ENCODE measurements around the gene RNF8. TPM values are rescaled to one million over a fixed set of nuclear protein-coding genes. Genes with fewer than 3 reads are reported as not detected.

The RNF8 gene
- total RNA-seq, 1 donor from 2014 or later: 20.8 TPM

GRCh38 chr6:37309046-37309445 is 44.7 kb upstream of the RNF8 start:
- DNase-seq (ENCODE audit: low read depth): no peak
- Histone ChIP-seq H3K4me3 (ENCODE audit: low read depth, low read length) (no peak overlapping the region), H3K36me3 (ENCODE audit: control insufficient read depth, insufficient read depth, low read length) (peaks cover 1% of the 10 kb centered on the region), H3K27me3 (ENCODE audit: control insufficient read depth, insufficient read depth, low read length) (no peaks in the 10 kb centered on the region)
- FAIRE-seq: no peak
- no peak for TF ChIP-seq CTCF (IDR thresholded peaks at IDR 0.05; ENCODE audit: insufficient read depth, low read length, severe bottlenecking)

- Histone ChIP-seq H3K4me3 (ENCODE audit: low read depth, low read length) (no peak overlapping the region), H3K36me3 (ENCODE audit: control insufficient read depth, insufficient read depth, low read length) (peaks cover 1% of the 10 kb centered on the region), H3K27me3 (ENCODE audit: control insufficient read depth, insufficient read depth, low read length) (no peaks in the 10 kb centered on the region)
- no peak for TF ChIP-seq CTCF (IDR thresholded peaks at IDR 0.05; ENCODE audit: insufficient read depth, low read length, severe bottlenecking)
- FAIRE-seq (no peak), DNase-seq (ENCODE audit: low read depth) (no peak)
Observed at GRCh38 chr6:37309692-37310091, 44.1 kb upstream of the RNF8 start.

GRCh38 chr6:37310966-37311365 is 42.8 kb upstream of the RNF8 start:
- peaks cover 4% of the 10 kb centered on the region for H3K36me3 ChIP-seq (ENCODE audit: control insufficient read depth, insufficient read depth, low read length)
- FAIRE-seq (no peak), DNase-seq (ENCODE audit: low read depth) (no peak)
- H3K27me3 ChIP-seq (ENCODE audit: control insufficient read depth, insufficient read depth, low read length): no peaks in the 10 kb centered on the region
- TF ChIP-seq CTCF (IDR thresholded peaks at IDR 0.05; ENCODE audit: insufficient read depth, low read length, severe bottlenecking): no peak
- H3K4me3 ChIP-seq (ENCODE audit: low read depth, low read length): no peak overlapping the region

GRCh38 chr6:37311741-37312473 is 41.9 kb upstream of the RNF8 start:
- TF ChIP-seq CTCF (IDR thresholded peaks at IDR 0.05; ENCODE audit: insufficient read depth, low read length, severe bottlenecking): no peak
- FAIRE-seq (no peak), DNase-seq (ENCODE audit: low read depth) (no peak)
- H3K36me3 ChIP-seq (ENCODE audit: control insufficient read depth, insufficient read depth, low read length): peaks cover 12% of the 10 kb centered on the region
- H3K27me3 ChIP-seq (ENCODE audit: control insufficient read depth, insufficient read depth, low read length): no peaks in the 10 kb centered on the region
- no peak overlapping the region for H3K4me3 ChIP-seq (ENCODE audit: low read depth, low read length)

- Histone ChIP-seq H3K36me3 (ENCODE audit: control insufficient read depth, insufficient read depth, low read length) (peaks cover 18% of the 10 kb centered on the region), H3K4me3 (ENCODE audit: low read depth, low read length) (no peak overlapping the region), H3K27me3 (ENCODE audit: control insufficient read depth, insufficient read depth, low read length) (no peaks in the 10 kb centered on the region)
- DNase-seq (ENCODE audit: low read depth): no peak
- no peak for TF ChIP-seq CTCF (IDR thresholded peaks at IDR 0.05; ENCODE audit: insufficient read depth, low read length, severe bottlenecking)
- FAIRE-seq: no peak
Observed at GRCh38 chr6:37313723-37314486, 39.9 kb upstream of the RNF8 start.

Data from bronchial epithelial cell (primary cell).